Left ventricle myocardium superior (tissue), 1 donor: Measurements from ENCODE around the gene WDR37. TPM values are rescaled to one million over a fixed set of nuclear protein-coding genes. Genes with fewer than 3 reads are reported as not detected.
A peak's percentile ranks its signal among the peaks of the same experiment; 100 is the strongest.
"Not testable (repeated sequence)": the region's sequence is repeated elsewhere in the genome, so short reads cannot be mapped to it uniquely, and the experiment has no call there.

Source experiments
- ATAC-seq: fragments of 200-7000 bp; cut with Tn5 transposase; one replicate; pipeline ENCODE4 v1.9.1; 2020; ENCODE audit warnings: mild to moderate bottlenecking, moderate library complexity
- DNase-seq: peaks from one replicate; pipeline ENCODE4 v3.0.0-alpha.2; 2020
- intact Hi-C: fragments of 100-400 bp; cut with micrococcal nuclease; formaldehyde crosslinking; loops from one replicate; pipeline ENCODE4 v1.11.0; 2022
- total RNA-seq: library from RNA; stranded (reverse); fragmentation: NEBNext Ultra II Directional; extraction: Animal tissue kit (Norgen Biotek cat#: 25700); gene quantifications from one replicate; pipeline ENCODE4 v1.2.1, GENCODE V29; 2021
- donor health status: DM: no; HTN: yes; CAD: no; lungs with severe emphysema.

WDR37 gene
- total RNA-seq, 1 donor from 2014 or later = 35.0 TPM

- ATAC-seq = no peak
- intact Hi-C loops = no loop called here
- DNase-seq = no peak
Observed at GRCh38 chr10:1037098-1037497, 19.1 kb upstream of the WDR37 start.

GRCh38 chr10:1038769-1039168 lies 17.4 kb upstream of the WDR37 start:
- intact Hi-C loops, ATAC-seq, DNase-seq: not testable (repeated sequence)

GRCh38 chr10:1040133-1040532 lies 16.1 kb upstream of the WDR37 start:
- no peak for ATAC-seq
- intact Hi-C loops = no loop called here
- no peak for DNase-seq

- ATAC-seq = no peak
- no peak for DNase-seq
- intact Hi-C loops = no loop called here
Observed at GRCh38 chr10:1041514-1041913, 14.7 kb upstream of the WDR37 start.

GRCh38 chr10:1043532-1043995 lies 12.6 kb upstream of the WDR37 start:
- DNase-seq (no peak), ATAC-seq (peak; percentile 57)
- intact Hi-C loops = no loop called here

GRCh38 chr10:1044146-1044545 lies 12.0 kb upstream of the WDR37 start:
- intact Hi-C loops = no loop called here
- no peak for ATAC-seq
- DNase-seq = no peak

GRCh38 chr10:1044964-1045363 lies 11.2 kb upstream of the WDR37 start:
- intact Hi-C loops = no loop called here
- no peak for ATAC-seq

GRCh38 chr10:1045415-1045814 lies 10.8 kb upstream of the WDR37 start:
- intact Hi-C loops = no loop called here
- no peak for ATAC-seq
- DNase-seq = no peak

More at GRCh38 chr10:1044964-1045363, 11.2 kb upstream of the WDR37 start:
- DNase-seq = no peak

GRCh38 chr10:1047937-1048336 lies 8.2 kb upstream of the WDR37 start:
- intact Hi-C loops = no loop called here
- DNase-seq (no peak), ATAC-seq (no peak)

GRCh38 chr10:1048349-1048731 lies 7.8 kb upstream of the WDR37 start:
- intact Hi-C loops = no loop called here
- DNase-seq = peak; percentile 61
- peak; percentile 34 for ATAC-seq

GRCh38 chr10:1048732-1049424 lies 7.3 kb upstream of the WDR37 start, which contains the start of gene IDI1:
IDI1 (minus strand) TSS chr10:1049119; CDS start chr10:1049003, 116 bp downstream.
- intact Hi-C loops = no loop called here
- peak; percentile 95 for ATAC-seq
- peak; percentile 98 for DNase-seq

- intact Hi-C loops = no loop called here
- DNase-seq = no peak
- ATAC-seq = no peak
Observed at GRCh38 chr10:1049425-1049958, 6.7 kb upstream of the WDR37 start.

GRCh38 chr10:1050145-1050544 lies 6.0 kb upstream of the WDR37 start:
- DNase-seq (no peak), ATAC-seq (no peak)
- intact Hi-C loops = loop anchor here (5.0 kb wide), 1 partner anchor 63 kb away; the partner anchor contains the start of gene GTPBP4

- no peak for DNase-seq
- no peak for ATAC-seq
- intact Hi-C loops = loop anchor here (5.0 kb wide), 1 partner anchor 63 kb away; the partner anchor contains the start of gene GTPBP4
Observed at GRCh38 chr10:1050554-1050953, 5.6 kb upstream of the WDR37 start.

- DNase-seq = no peak
- intact Hi-C loops = loop anchor here (5.0 kb wide), 1 partner anchor 67 kb away; the partner anchor contains the start of gene GTPBP4
- ATAC-seq = no peak
Observed at GRCh38 chr10:1054684-1055083, 1.5 kb upstream of the WDR37 start.

GRCh38 chr10:1057106-1057657 lies 997 bp downstream of the WDR37 start:
- DNase-seq = no peak
- ATAC-seq = peak; percentile 27
- intact Hi-C loops = no loop called here

- DNase-seq (peak; percentile 62), ATAC-seq (peak; percentile 66)
- intact Hi-C loops = no loop called here
Observed at GRCh38 chr10:1058017-1058416, 1.8 kb downstream of the WDR37 start.

- ATAC-seq = no peak
- intact Hi-C loops = no loop called here
Observed at GRCh38 chr10:1059902-1060301, 3.7 kb downstream of the WDR37 start.

GRCh38 chr10:1061930-1062774 lies 6.0 kb downstream of the WDR37 start:
- no peak for DNase-seq
- intact Hi-C loops = no loop called here
- no peak for ATAC-seq

More at GRCh38 chr10:1059902-1060301, 3.7 kb downstream of the WDR37 start:
- no peak for DNase-seq
